MCF 10A (cell line): ENCODE results near the gene INF2. TPM values are rescaled to one million over a fixed set of nuclear protein-coding genes. Genes with fewer than 3 reads are reported as not detected.

Source experiments
- BruUV-seq: library from RNA; stranded (reverse); fragments of 400-500 nt; replicated peaks from 2 replicates; lab custom pipeline; 2021; lab: Mats Ljungman, UMichigan
- CTCF ChIA-PET: fragments of 300-600 bp; sonication (Branson Sonifier 250); formaldehyde crosslinking; extraction: SDS; loops from one replicate; lab custom pipeline; 2021; ENCODE audit warnings: antibody characterized with exemption, inconsistent platforms; lab: Yijun Ruan, JAX
- POLR2A ChIA-PET: fragments of 300-600, 350-650 bp; sonication (Branson Sonifier 250); formaldehyde crosslinking; extraction: SDS; loops from one replicate; lab custom pipeline; 2020; ENCODE audit warnings: antibody characterized with exemption, inconsistent platforms; lab: Yijun Ruan, JAX
- DNase-seq: peaks from one replicate; pipeline ENCODE4 v3.0.0-alpha.2; 2018; ENCODE audit not compliant: unreplicated experiment
- H3K27ac Mint-ChIP-seq: one replicate; pipeline ENCODE4 v1.8.0; 2022; ENCODE audit warnings: mild to moderate bottlenecking, low read depth, mixed read lengths; ENCODE audit not compliant: unreplicated experiment
- H3K27me3 Mint-ChIP-seq: one replicate; pipeline ENCODE4 v1.8.0; 2022; ENCODE audit warnings: mixed read lengths; ENCODE audit not compliant: insufficient read depth, unreplicated experiment
- H3K36me3 Mint-ChIP-seq: one replicate; pipeline ENCODE4 v1.8.0; 2022; ENCODE audit warnings: mild to moderate bottlenecking, moderate library complexity, mixed read lengths; ENCODE audit not compliant: insufficient read depth, unreplicated experiment
- H3K4me1 Mint-ChIP-seq: one replicate; pipeline ENCODE4 v1.8.0; 2022; ENCODE audit warnings: mixed read lengths; ENCODE audit not compliant: insufficient read depth, unreplicated experiment
- H3K4me3 Mint-ChIP-seq: one replicate; pipeline ENCODE4 v1.8.0; 2022; ENCODE audit warnings: mild to moderate bottlenecking, moderate library complexity, mixed read lengths; ENCODE audit not compliant: unreplicated experiment
- H3K9me3 Mint-ChIP-seq: one replicate; pipeline ENCODE4 v1.8.0; 2022; ENCODE audit warnings: mixed read lengths; ENCODE audit not compliant: unreplicated experiment
- intact Hi-C: fragments of 100-400 bp; cut with micrococcal nuclease; formaldehyde crosslinking; loops from 2 replicates; pipeline ENCODE4 v1.14.1; 2022
- total RNA-seq: library from RNA; stranded (reverse); gene quantifications from 2 replicates; pipeline ENCODE4 v1.2.3, GENCODE V29; 2022
- TF ChIP-seq, protein P1 (sequence below): fragments of 200-600 bp; IDR thresholded peaks from one replicate; pipeline ENCODE4 v1.8.0; 2022; ENCODE audit warnings: antibody characterized with exemption, mild to moderate bottlenecking; ENCODE audit not compliant: unreplicated experiment

Gene INF2
- total RNA-seq, 1 experiment from 2014 or later = 102 TPM

DNA sequence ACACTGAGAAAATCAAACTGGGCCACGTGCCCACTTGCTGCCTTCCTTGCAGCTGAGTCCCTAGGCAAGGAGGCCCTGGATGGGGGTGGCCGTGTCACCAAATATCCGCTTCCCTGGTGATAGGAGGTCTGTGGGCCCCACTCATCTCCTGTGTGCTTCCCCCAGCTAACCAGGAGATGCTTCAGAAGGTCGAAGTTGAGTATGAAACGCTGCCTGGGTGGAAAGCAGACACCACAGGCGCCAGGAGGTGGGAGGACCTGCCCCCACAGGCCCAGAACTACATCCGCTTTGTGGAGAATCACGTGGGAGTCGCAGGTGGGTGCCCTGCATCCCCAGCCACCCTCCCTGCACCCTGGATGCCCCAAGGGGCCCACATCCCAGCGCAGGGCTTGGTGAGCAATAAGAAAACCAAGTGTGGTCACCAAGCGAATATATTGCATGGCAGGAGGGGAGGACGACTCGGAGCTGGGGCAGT lies 56.7 kb downstream of the INF2 start:
- intact Hi-C loops = no loop called here
- peaks cover 25% of the 10 kb centered on the region for H3K4me1 Mint-ChIP-seq
- BruUV-seq = no TSS peak

DNA sequence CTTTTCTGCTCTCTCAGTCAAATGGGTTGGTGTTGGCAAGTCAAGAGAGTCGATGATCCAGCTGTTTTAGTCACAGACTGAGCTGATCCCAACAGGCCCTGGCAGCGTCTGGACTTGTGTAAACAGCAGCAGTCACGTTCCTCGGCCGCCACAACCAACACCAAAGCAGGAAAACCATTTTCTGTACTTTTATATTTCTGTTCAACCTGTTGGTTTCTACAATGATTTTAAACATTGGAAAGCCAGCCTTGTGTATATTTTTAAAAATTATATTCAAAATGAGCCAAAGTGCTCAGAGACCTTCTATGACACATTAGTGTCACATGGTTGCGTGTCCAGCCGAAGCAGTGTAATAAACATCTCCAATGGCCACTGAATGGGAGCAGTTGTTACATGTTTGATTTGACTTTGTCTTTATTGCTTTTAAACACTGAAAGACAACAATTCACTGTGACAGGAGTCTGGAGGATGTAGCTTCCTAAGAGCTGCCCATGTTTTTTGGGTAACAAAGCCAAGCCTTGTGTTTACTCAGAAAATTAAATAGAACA lies 57.6 kb downstream of the INF2 start:
- Mint-ChIP-seq H3K27me3 (no peaks in the 10 kb centered on the region), H3K9me3 (no peaks in the 10 kb centered on the region), H3K4me1 (peaks cover 25% of the 10 kb centered on the region), H3K27ac (peak overlapping the region; percentile 66), H3K4me3 (no peak overlapping the region), H3K36me3 (no peaks in the 10 kb centered on the region)
- no TSS peak for BruUV-seq
- TF ChIP-seq, protein P1, sequence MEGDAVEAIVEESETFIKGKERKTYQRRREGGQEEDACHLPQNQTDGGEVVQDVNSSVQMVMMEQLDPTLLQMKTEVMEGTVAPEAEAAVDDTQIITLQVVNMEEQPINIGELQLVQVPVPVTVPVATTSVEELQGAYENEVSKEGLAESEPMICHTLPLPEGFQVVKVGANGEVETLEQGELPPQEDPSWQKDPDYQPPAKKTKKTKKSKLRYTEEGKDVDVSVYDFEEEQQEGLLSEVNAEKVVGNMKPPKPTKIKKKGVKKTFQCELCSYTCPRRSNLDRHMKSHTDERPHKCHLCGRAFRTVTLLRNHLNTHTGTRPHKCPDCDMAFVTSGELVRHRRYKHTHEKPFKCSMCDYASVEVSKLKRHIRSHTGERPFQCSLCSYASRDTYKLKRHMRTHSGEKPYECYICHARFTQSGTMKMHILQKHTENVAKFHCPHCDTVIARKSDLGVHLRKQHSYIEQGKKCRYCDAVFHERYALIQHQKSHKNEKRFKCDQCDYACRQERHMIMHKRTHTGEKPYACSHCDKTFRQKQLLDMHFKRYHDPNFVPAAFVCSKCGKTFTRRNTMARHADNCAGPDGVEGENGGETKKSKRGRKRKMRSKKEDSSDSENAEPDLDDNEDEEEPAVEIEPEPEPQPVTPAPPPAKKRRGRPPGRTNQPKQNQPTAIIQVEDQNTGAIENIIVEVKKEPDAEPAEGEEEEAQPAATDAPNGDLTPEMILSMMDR = no peak
- intact Hi-C loops = no loop called here
- DNase-seq = no peak
- ChIA-PET CTCF (interaction anchor here (1.1 to 6.9 kb wide), 2 partner anchors 18 to 23 kb away, joined by 3 to 85 read pairs; partner anchors contain the start of gene ADSS1), POLR2A (interaction anchor here (0.9 to 5.5 kb wide), 5 partner anchors 10 to 59 kb away, joined by 3 to 35 read pairs (median 15); partner anchors contain the start of gene ADSS1)

More for the DNA sequence above, 56.7 kb downstream of the INF2 start:
- Mint-ChIP-seq H3K36me3 (no peaks in the 10 kb centered on the region), H3K4me3 (no peak overlapping the region), H3K9me3 (no peaks in the 10 kb centered on the region), H3K27me3 (no peaks in the 10 kb centered on the region), H3K27ac (peak overlapping the region; percentile 66)
- ChIA-PET CTCF (interaction anchor here (1.4 kb wide), 1 partner anchor 22 kb away, joined by 3 read pairs; the partner anchor contains the start of gene ADSS1), POLR2A (interaction anchor here (1.3 to 5.5 kb wide), 4 partner anchors 10 to 58 kb away, joined by 5 to 35 read pairs (median 20); partner anchors contain the start of gene ADSS1)
- DNase-seq = no peak
- TF ChIP-seq, protein P1 = no peak

DNA sequence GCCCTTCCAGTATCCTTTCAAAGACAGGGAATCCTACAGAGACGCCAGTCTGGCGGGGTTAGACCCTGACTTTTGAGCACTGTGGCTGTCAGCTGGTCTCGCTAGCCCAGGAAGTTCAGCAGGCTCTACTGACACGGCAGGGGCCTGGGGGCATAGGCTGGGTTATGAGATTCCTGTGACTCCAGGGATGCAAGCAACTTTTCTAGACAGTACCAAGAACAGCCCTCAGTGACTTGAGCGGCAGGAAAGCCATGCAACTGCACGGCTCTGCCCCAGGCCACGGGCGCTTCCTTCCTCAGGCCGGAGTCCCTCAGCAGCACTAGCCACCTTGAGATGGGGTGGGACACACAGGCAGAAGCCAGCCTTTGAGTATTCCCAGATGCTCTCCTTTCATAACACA lies 58.5 kb downstream of the INF2 start:
- ChIA-PET POLR2A (interaction anchor here (0.9 to 5.5 kb wide), 5 partner anchors 11 to 50 kb away, joined by 3 to 35 read pairs (median 15); partner anchors contain the start of gene ADSS1), CTCF (interaction anchor here (1.0 to 6.9 kb wide), 4 partner anchors 16 to 68 kb away, joined by 3 to 85 read pairs (median 4); partner anchors contain the start of gene ADSS1)
- no peak for DNase-seq
- Mint-ChIP-seq H3K4me3 (no peak overlapping the region), H3K9me3 (no peaks in the 10 kb centered on the region), H3K36me3 (no peaks in the 10 kb centered on the region), H3K27me3 (no peaks in the 10 kb centered on the region), H3K4me1 (peaks cover 25% of the 10 kb centered on the region), H3K27ac (no peak overlapping the region)
- TF ChIP-seq, protein P1 = no peak
- BruUV-seq = no TSS peak
- intact Hi-C loops = no loop called here

DNA sequence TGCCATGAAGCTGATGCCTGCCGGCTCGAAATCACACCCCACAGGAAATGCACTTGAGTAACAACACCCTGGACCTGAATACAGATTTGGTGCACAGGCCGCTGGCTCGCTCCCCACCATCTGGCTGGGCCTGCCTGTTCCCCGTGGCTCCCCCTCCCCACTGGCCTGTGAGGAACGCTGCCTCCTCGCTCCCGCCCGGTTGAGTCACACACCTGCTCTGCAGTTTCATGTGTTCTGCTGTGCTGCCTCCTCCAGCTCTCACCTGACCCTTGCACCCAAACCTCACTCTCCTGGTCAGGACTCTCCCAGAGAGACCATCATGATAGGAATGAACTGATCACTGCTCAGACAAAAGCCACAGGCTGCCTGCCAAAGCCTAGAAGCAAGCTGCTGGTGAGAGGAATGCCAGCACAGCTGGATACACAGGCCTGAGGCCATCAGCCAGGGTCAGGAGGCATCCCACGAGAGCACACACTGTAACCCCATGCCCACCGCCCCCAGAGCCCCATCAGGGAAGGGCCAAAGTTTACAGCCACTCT lies 59.8 kb downstream of the INF2 start:
- H3K27ac Mint-ChIP-seq = peak overlapping the region; percentile 52
- no peaks in the 10 kb centered on the region for H3K9me3 Mint-ChIP-seq
- no TSS peak for BruUV-seq
- H3K4me1 Mint-ChIP-seq = peaks cover 32% of the 10 kb centered on the region
- ChIA-PET CTCF (interaction anchor here (0.6 to 6.9 kb wide), 12 partner anchors 8 to 1409 kb away, joined by 3 to 85 read pairs (median 4); partner anchors contain the start of gene ADSS1), POLR2A (interaction anchor here (1.0 to 5.5 kb wide), 7 partner anchors 12 to 224 kb away, joined by 3 to 35 read pairs (median 5); partner anchors contain the start of gene ADSS1)
- H3K36me3 Mint-ChIP-seq = no peaks in the 10 kb centered on the region
- DNase-seq = peak; percentile 73
- TF ChIP-seq, protein P1 = no peak
- no peak overlapping the region for H3K4me3 Mint-ChIP-seq
- H3K27me3 Mint-ChIP-seq = no peaks in the 10 kb centered on the region
- intact Hi-C loops = loop anchor here (1.0 kb wide), 1 partner anchor 26 kb away; no protein-coding TSS in a partner anchor
